Mesenchymal stem cell (in vitro differentiated cells and primary cell): ENCODE data around the gene ZYX.
A peak's percentile ranks its signal among the peaks of the same experiment; 100 is the strongest.

Experiments
- DNase-seq: peaks from one replicate; pipeline ENCODE4 v3.0.0-alpha.2; 2013
- H2AFZ ChIP-seq: one replicate; pipeline ENCODE4 v1.6.1; 2013; ENCODE audit warnings: low read depth, mild to moderate bottlenecking, control low read depth, inconsistent platforms, low read length, moderate library complexity
- H2AK5ac ChIP-seq: 2 replicates; pipeline ENCODE4 v1.6.1; 2013; ENCODE audit warnings: low read length, moderate library complexity, mild to moderate bottlenecking, inconsistent platforms; ENCODE audit not compliant: severe bottlenecking
- H2BK120ac ChIP-seq: one replicate; pipeline ENCODE4 v1.6.1; 2013; ENCODE audit warnings: low read depth, mild to moderate bottlenecking, inconsistent platforms, low read length, moderate library complexity
- H2BK12ac ChIP-seq, 2 experiments: one replicate each; pipeline ENCODE4 v1.6.1; 2013; ENCODE audit warnings: inconsistent platforms in 2 of 2, low read length in 2 of 2, mild to moderate bottlenecking in 2 of 2, moderate library complexity in 2 of 2, control low read depth in 1 of 2
- H2BK15ac ChIP-seq: one replicate; pipeline ENCODE4 v1.6.1; 2013; ENCODE audit warnings: mild to moderate bottlenecking, low read depth, inconsistent platforms; ENCODE audit not compliant: poor library complexity, severe bottlenecking
- H2BK5ac ChIP-seq: 2 replicates; pipeline ENCODE4 v1.6.1; 2013; ENCODE audit warnings: low read depth, mild to moderate bottlenecking, low read length, control low read depth, inconsistent platforms; ENCODE audit not compliant: poor library complexity, severe bottlenecking
- H3K14ac ChIP-seq, 2 experiments: one replicate each; pipeline ENCODE4 v1.6.1; 2013; ENCODE audit warnings: inconsistent platforms in 2 of 2, low read length in 2 of 2, control low read depth in 1 of 2, mild to moderate bottlenecking in 1 of 2, moderate library complexity in 1 of 2
- H3K18ac ChIP-seq, 2 experiments: one replicate each; pipeline ENCODE4 v1.6.1; 2013; ENCODE audit warnings: inconsistent platforms in 2 of 2, low read length in 2 of 2, control low read depth in 1 of 2, low read depth in 1 of 2, mild to moderate bottlenecking in 1 of 2
- H3K23ac ChIP-seq, 2 experiments: one replicate each; pipeline ENCODE4 v1.6.1; 2013; ENCODE audit warnings: inconsistent platforms in 2 of 2, low read length in 2 of 2, mild to moderate bottlenecking in 2 of 2, moderate library complexity in 2 of 2, control low read depth in 1 of 2
- H3K27ac ChIP-seq: 2 replicates; pipeline ENCODE4 v1.5.1; 2013; ENCODE audit warnings: mild to moderate bottlenecking, moderate library complexity, low read length, control low read depth, inconsistent platforms; ENCODE audit not compliant: poor library complexity, severe bottlenecking
- H3K27me3 ChIP-seq, 2 experiments: 2 replicates each; pipeline versions ENCODE4 v1.6.1 to v1.7.0; 2013; ENCODE audit warnings: low read length in 2 of 2, mild to moderate bottlenecking in 2 of 2, moderate library complexity in 2 of 2, control low read depth in 1 of 2, inconsistent platforms in 1 of 2; ENCODE audit not compliant: control insufficient read depth in 1 of 2, insufficient read depth in 1 of 2
- H3K36me3 ChIP-seq, 2 experiments: 2 replicates each; pipeline versions ENCODE4 v1.6.1 to v1.7.0; 2013; ENCODE audit warnings: low read length in 2 of 2, control low read depth in 1 of 2, inconsistent platforms in 1 of 2, low read depth in 1 of 2, mild to moderate bottlenecking in 1 of 2; ENCODE audit not compliant: insufficient read depth in 2 of 2, control insufficient read depth in 1 of 2
- H3K4ac ChIP-seq, 2 experiments: one replicate each; pipeline ENCODE4 v1.6.1; 2013; ENCODE audit warnings: inconsistent platforms in 2 of 2, low read length in 2 of 2, mild to moderate bottlenecking in 2 of 2, moderate library complexity in 2 of 2, control low read depth in 1 of 2, low read depth in 1 of 2
- H3K4me1 ChIP-seq: 2 replicates; pipeline ENCODE4 v1.6.1; 2013; ENCODE audit warnings: low read depth, low read length, control low read depth; ENCODE audit not compliant: control insufficient read depth, insufficient read depth
- H3K4me2 ChIP-seq: 2 replicates; pipeline ENCODE4 v1.6.1; 2013; ENCODE audit warnings: low read length, mild to moderate bottlenecking, inconsistent platforms; ENCODE audit not compliant: poor library complexity, severe bottlenecking
- H3K4me3 ChIP-seq, 2 experiments: 2 replicates each; pipeline versions ENCODE4 v1.5.1 to v1.7.0; 2013; ENCODE audit warnings: low read length in 2 of 2, mild to moderate bottlenecking in 2 of 2, control low read depth in 1 of 2, low read depth in 1 of 2; ENCODE audit not compliant: insufficient read depth in 1 of 2
- H3K79me1 ChIP-seq: replicated peaks from 2 replicates; pipeline ENCODE4 v1.6.1; 2013; ENCODE audit warnings: mild to moderate bottlenecking, control low read depth, low read length, inconsistent platforms; ENCODE audit not compliant: poor library complexity, severe bottlenecking
- H3K9ac ChIP-seq: 2 replicates; pipeline ENCODE4 v1.7.0; 2013; ENCODE audit warnings: mild to moderate bottlenecking, low read length, moderate library complexity
- H3K9me3 ChIP-seq: 2 replicates; pipeline ENCODE4 v1.7.0; 2013; ENCODE audit warnings: mild to moderate bottlenecking, low read length; ENCODE audit not compliant: control insufficient read depth
- H4K8ac ChIP-seq: one replicate; pipeline ENCODE4 v1.6.1; 2013; ENCODE audit warnings: inconsistent platforms, mild to moderate bottlenecking, low read length, moderate library complexity
- H4K91ac ChIP-seq: one replicate; pipeline ENCODE4 v1.6.1; 2013; ENCODE audit warnings: mild to moderate bottlenecking, low read length, inconsistent platforms
- WGBS: methylation state at CpG from one replicate; pipeline ENCODE4 v1.1.7; 2013; ENCODE audit warnings: mixed read lengths; 5-methylcytosine and 5-hydroxymethylcytosine counted together

Gene ZYX

DNA sequence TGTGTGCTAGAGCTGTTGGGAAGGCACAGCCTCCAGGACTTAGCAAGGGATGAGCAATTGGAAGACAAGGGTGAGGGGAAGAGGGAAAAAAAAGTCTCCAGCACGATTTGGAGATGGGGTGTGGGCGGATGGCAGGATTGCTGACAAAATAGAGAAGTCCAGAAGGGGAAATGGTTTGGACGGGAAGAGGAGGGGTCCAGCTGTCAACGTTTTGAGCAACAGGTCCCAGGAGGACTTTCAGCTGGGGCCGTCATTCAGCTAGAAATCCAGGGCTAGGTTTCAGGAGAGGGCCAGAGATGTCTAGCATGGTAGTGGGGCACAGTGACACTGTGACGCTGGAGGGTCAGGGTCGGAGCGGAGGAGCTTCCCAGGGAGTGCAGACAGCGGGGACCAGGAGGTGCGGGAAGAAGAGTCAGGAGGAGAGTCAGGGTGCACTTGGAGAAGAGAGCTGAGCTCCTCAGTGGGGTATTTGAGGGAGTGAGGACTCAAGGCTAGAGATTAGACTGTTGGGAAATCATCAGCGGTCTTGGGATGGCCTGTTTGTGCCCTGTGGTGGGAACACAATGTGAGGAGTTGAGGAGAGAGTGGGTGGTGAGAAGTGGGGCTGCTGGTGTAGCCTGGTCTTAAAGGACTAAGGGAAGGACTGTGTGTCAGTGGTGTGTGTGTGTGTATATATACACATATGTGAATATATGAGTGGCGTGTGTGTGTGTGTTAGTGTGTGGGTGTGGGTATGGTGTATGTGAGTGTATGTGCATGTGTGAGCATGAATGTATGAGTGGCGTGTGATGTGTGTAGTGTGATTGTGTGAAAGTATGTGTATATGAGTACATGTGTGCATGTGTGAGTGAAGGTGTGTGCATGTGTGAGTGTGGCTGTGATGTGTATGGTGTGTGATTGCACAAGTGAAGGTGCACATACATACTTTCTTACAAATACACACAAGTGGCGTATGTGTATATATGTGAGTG lies 3.8 kb downstream of the ZYX start:
- Histone ChIP-seq H3K9me3 (no peaks in the 10 kb centered on the region), H3K4me2 (peak overlapping the region; percentile 19), H2BK120ac (no peak overlapping the region), H3K9ac (peak overlapping the region; percentile 98), H3K4ac (no peak overlapping the region), H2AFZ (no peak overlapping the region), H2BK15ac (no peak overlapping the region), H3K18ac (peak overlapping the region in 1 of 2 experiments; percentile 24), H3K27ac (no peak overlapping the region), H3K4me3 (peak overlapping the region in 1 of 2 experiments; percentile 88), H3K79me1 (peaks cover 7% of the 10 kb centered on the region), H3K36me3 (peaks cover 69 to 77% of the 10 kb centered on the region in 2 experiments), H2BK12ac (no peak overlapping the region), H3K14ac (peak overlapping the region in 1 of 2 experiments; percentile 55), H2AK5ac (no peak overlapping the region), H2BK5ac (no peak overlapping the region), H3K23ac (peak overlapping the region in 1 of 2 experiments; percentile 89), H4K8ac (no peak overlapping the region), H3K4me1 (peaks cover 53% of the 10 kb centered on the region), H4K91ac (no peak overlapping the region), H3K27me3 (no peaks in the 10 kb centered on the region)
- DNase-seq = no peak
- 76% methylated on average over 14 of the region's 14 CpGs for WGBS

GRCh38 chr7:143385891-143386781 lies 5.0 kb downstream of the ZYX start:
- no peak overlapping the region for H2AK5ac ChIP-seq
- no peak overlapping the region for H2BK12ac ChIP-seq
- H3K4me1 ChIP-seq = peaks cover 61% of the 10 kb centered on the region
- no peak for DNase-seq
- H4K8ac ChIP-seq = no peak overlapping the region
- 89% methylated on average over 19 of the region's 19 CpGs for WGBS
- H3K23ac ChIP-seq = no peak overlapping the region
- H3K4ac ChIP-seq = no peak overlapping the region
- H3K36me3 ChIP-seq = peaks cover 79 to 89% of the 10 kb centered on the region in 2 experiments
- H3K18ac ChIP-seq = no peak overlapping the region
- no peak overlapping the region for H2AFZ ChIP-seq
- H3K9ac ChIP-seq = peak overlapping the region; percentile 98
- H2BK120ac ChIP-seq = no peak overlapping the region
- H3K27me3 ChIP-seq = no peaks in the 10 kb centered on the region
- no peaks in the 10 kb centered on the region for H3K9me3 ChIP-seq
- peak overlapping the region in 1 of 2 experiments; percentile 62 for H3K14ac ChIP-seq
- H3K4me2 ChIP-seq = peak overlapping the region; percentile 8
- no peak overlapping the region for H3K27ac ChIP-seq
- H2BK5ac ChIP-seq = no peak overlapping the region
- H2BK15ac ChIP-seq = no peak overlapping the region
- H3K79me1 ChIP-seq = peaks cover 9% of the 10 kb centered on the region
- peak overlapping the region; percentile 39 for H4K91ac ChIP-seq
- peak overlapping the region in 1 of 2 experiments; percentile 88 for H3K4me3 ChIP-seq

- Histone ChIP-seq H2BK12ac (no peak overlapping the region), H2AK5ac (no peak overlapping the region), H2BK15ac (no peak overlapping the region), H3K18ac (no peak overlapping the region), H3K4me1 (peaks cover 71% of the 10 kb centered on the region), H3K4me2 (peak overlapping the region; percentile 8), H3K14ac (no peak overlapping the region), H2BK120ac (no peak overlapping the region), H3K79me1 (peaks cover 9% of the 10 kb centered on the region), H3K27me3 (no peaks in the 10 kb centered on the region), H2BK5ac (no peak overlapping the region), H3K9me3 (no peaks in the 10 kb centered on the region), H4K91ac (no peak overlapping the region), H2AFZ (no peak overlapping the region), H3K4ac (no peak overlapping the region), H3K36me3 (peaks cover 85 to 92% of the 10 kb centered on the region in 2 experiments), H3K4me3 (peak overlapping the region; percentile 17 to 88), H3K23ac (no peak overlapping the region), H3K27ac (no peak overlapping the region), H4K8ac (no peak overlapping the region), H3K9ac (peak overlapping the region; percentile 98)
- DNase-seq = no peak
- WGBS = 93% methylated on average over 21 of the region's 23 CpGs
Measured at GRCh38 chr7:143387156-143387975, 6.2 kb downstream of the ZYX start.
